OCI-LY7 (cell line): ENCODE results near the gene FOXR1. TPM values are rescaled to one million over a fixed set of nuclear protein-coding genes. Genes with fewer than 3 reads are reported as not detected.

Experiments
- BruUV-seq: library from RNA; stranded (reverse); fragments of 400-500 nt; replicated peaks from 2 replicates; lab custom pipeline; 2021; lab: Mats Ljungman, UMichigan
- CTCF ChIA-PET: fragments of 300-600 bp; sonication (Branson Sonifier 250); formaldehyde crosslinking; loops from one replicate; lab custom pipeline; 2022; ENCODE audit warnings: antibody characterized with exemption; ENCODE audit not compliant: unreplicated experiment; lab: Charles Lee
- POLR2A ChIA-PET: fragments of 300-600 bp; sonication (Branson Sonifier 250); formaldehyde crosslinking; loops from one replicate; lab custom pipeline; 2022; ENCODE audit warnings: antibody characterized with exemption; lab: Charles Lee
- DNase-seq: peaks from one replicate; pipeline ENCODE4 v3.0.0-alpha.2; 2015; ENCODE audit warnings: low spot score
- H2AFZ ChIP-seq: fragments of 200-600 bp; sonication (generic), shearing (Covaris generic); 2 replicates; pipeline ENCODE4 v1.6.1; 2014; ENCODE audit warnings: mild to moderate bottlenecking, antibody characterized with exemption, low read length, moderate library complexity
- H3K27ac ChIP-seq: fragments of 200-600 bp; sonication (generic); 2 replicates; pipeline ENCODE4 v1.5.1; 2014; ENCODE audit warnings: mixed run types, low read depth, mild to moderate bottlenecking, moderate library complexity, low read length, inconsistent platforms; ENCODE audit not compliant: poor library complexity, severe bottlenecking
- H3K36me3 ChIP-seq: fragments of 200-600 bp; sonication (generic); 2 replicates; pipeline ENCODE4 v1.6.1; 2014; ENCODE audit warnings: mild to moderate bottlenecking, antibody characterized with exemption, low read length, moderate library complexity, mixed read lengths; ENCODE audit not compliant: insufficient read depth
- H3K4me1 ChIP-seq: fragments of 200-600 bp; sonication (generic); 2 replicates; pipeline ENCODE4 v1.5.1; 2014; ENCODE audit warnings: mild to moderate bottlenecking, low read length; ENCODE audit not compliant: insufficient read depth, poor library complexity, severe bottlenecking
- H3K4me2 ChIP-seq: fragments of 200-600 bp; sonication (generic); 2 replicates; pipeline ENCODE4 v1.6.1; 2014; ENCODE audit warnings: mild to moderate bottlenecking, low read length
- H3K4me3 ChIP-seq: fragments of 200-600 bp; sonication (generic); 2 replicates; pipeline ENCODE4 v1.5.1; 2014; ENCODE audit warnings: mild to moderate bottlenecking, low read depth, low read length; ENCODE audit not compliant: poor library complexity, severe bottlenecking
- H3K79me2 ChIP-seq: fragments of 200-600 bp; sonication (generic); 2 replicates; pipeline ENCODE4 v1.6.1; 2016; ENCODE audit warnings: low read depth, mild to moderate bottlenecking, low read length, moderate library complexity, mixed read lengths; ENCODE audit not compliant: insufficient read depth
- H3K9me2 ChIP-seq: fragments of 200-600 bp; sonication (generic); 2 replicates; pipeline ENCODE4 v1.6.1; 2016; ENCODE audit warnings: mild to moderate bottlenecking, low read length, mixed read lengths; ENCODE audit not compliant: insufficient read depth
- H3K9me3 ChIP-seq: fragments of 200-600 bp; sonication (generic); 2 replicates; pipeline ENCODE4 v1.6.1; 2014; ENCODE audit warnings: mild to moderate bottlenecking, mixed run types, low read length, mixed read lengths
- H4K20me1 ChIP-seq: fragments of 200-600 bp; sonication (generic); 2 replicates; pipeline ENCODE4 v1.6.1; 2014; ENCODE audit warnings: mild to moderate bottlenecking, antibody characterized with exemption, low read length, moderate library complexity, mixed read lengths; ENCODE audit not compliant: insufficient read depth
- CTCF ChIP-seq: fragments of 200-600 bp; sonication (generic); conservative IDR thresholded peaks from 2 replicates; pipeline ENCODE4 v1.5.1; 2014; ENCODE audit warnings: mild to moderate bottlenecking, antibody characterized with exemption, low read length, moderate library complexity, mixed read lengths
- EZH2phosphoT487 ChIP-seq: fragments of 200-600 bp; sonication (generic); IDR thresholded peaks from 2 replicates; pipeline ENCODE4 v1.6.1; 2018; ENCODE audit warnings: low read depth, borderline replicate concordance, mild to moderate bottlenecking, mixed run types, antibody characterized with exemption, low read length, moderate library complexity, mixed read lengths
- intact Hi-C: fragments of 100-400 bp; cut with micrococcal nuclease; formaldehyde crosslinking; loops from one replicate; pipeline ENCODE4 v1.10.0; 2022; ENCODE audit not compliant: unreplicated experiment
- total RNA-seq, 2 experiments: library from RNA; depleted of rRNA in 1 of 2; stranded (reverse); fragments of >200 nt in 1 of 2; shearing (Covaris generic) in 1 of 2; gene quantifications; 2 replicates each; pipeline ENCODE4 v1.2.3, GENCODE V29; 2014 to 2022

Gene FOXR1
- total RNA-seq, 2 experiments from 2014 or later, result not detected

- no peak overlapping the region for H3K4me2 ChIP-seq
- intact Hi-C loops, result no loop called here
- H4K20me1 ChIP-seq, result no peaks in the 10 kb centered on the region
- H3K36me3 ChIP-seq, result no peaks in the 10 kb centered on the region
- peaks cover 38% of the 10 kb centered on the region for H3K4me1 ChIP-seq
- no peaks in the 10 kb centered on the region for H3K79me2 ChIP-seq
- no TSS peak for BruUV-seq
- H3K4me3 ChIP-seq, result no peak overlapping the region
- H3K27ac ChIP-seq, result no peak overlapping the region
- TF ChIP-seq CTCF (no peak), EZH2phosphoT487 (no peak)
- ChIA-PET CTCF (interaction anchor here (3.2 kb wide), 1 partner anchor 18 kb away, joined by 31 read pairs; no protein-coding TSS in a partner anchor), POLR2A (no interaction called here)
- DNase-seq, result no peak
- H2AFZ ChIP-seq, result no peak overlapping the region
- no peaks in the 10 kb centered on the region for H3K9me3 ChIP-seq
- H3K9me2 ChIP-seq, result no peaks in the 10 kb centered on the region
Observed at GRCh38 chr11:118931571-118931970, 40.0 kb upstream of the FOXR1 start.

- intact Hi-C loops, result no loop called here
- Histone ChIP-seq H4K20me1 (no peaks in the 10 kb centered on the region), H3K4me3 (no peak overlapping the region), H2AFZ (no peak overlapping the region), H3K79me2 (no peaks in the 10 kb centered on the region), H3K9me2 (no peaks in the 10 kb centered on the region), H3K4me1 (peaks cover 28% of the 10 kb centered on the region), H3K4me2 (no peak overlapping the region), H3K27ac (no peak overlapping the region), H3K36me3 (no peaks in the 10 kb centered on the region), H3K9me3 (no peaks in the 10 kb centered on the region)
- POLR2A ChIA-PET, result interaction anchor here (0.5 to 0.7 kb wide), 3 partner anchors 20 to 149 kb away, joined by 3 to 4 read pairs (median 3); no protein-coding TSS in a partner anchor
- no peak for DNase-seq
- CTCF ChIA-PET, result no interaction called here
- no TSS peak for BruUV-seq
- TF ChIP-seq CTCF, result no peak
- no peak for TF ChIP-seq EZH2phosphoT487
Observed at GRCh38 chr11:118933486-118933885, 38.1 kb upstream of the FOXR1 start.

- no TSS peak for BruUV-seq
- Histone ChIP-seq H3K27ac (no peak overlapping the region), H3K9me2 (no peaks in the 10 kb centered on the region), H2AFZ (no peak overlapping the region), H4K20me1 (no peaks in the 10 kb centered on the region), H3K9me3 (no peaks in the 10 kb centered on the region), H3K79me2 (no peaks in the 10 kb centered on the region), H3K36me3 (no peaks in the 10 kb centered on the region), H3K4me2 (0 out of 2 replicates have a peak overlapping the region, but pooled peaks have one; percentile 14), H3K4me3 (no peak overlapping the region), H3K4me1 (peaks cover 36% of the 10 kb centered on the region)
- no peak for DNase-seq
- ChIA-PET POLR2A (interaction anchor here (0.7 to 1.2 kb wide), 8 partner anchors 19 to 342 kb away, joined by 3 to 7 read pairs (median 4); partner anchors contain the start of gene CXCR5), CTCF (interaction anchor here (1.0 kb wide), 1 partner anchor 246 kb away, joined by 7 read pairs; no protein-coding TSS in a partner anchor)
- intact Hi-C loops, result no loop called here
- TF ChIP-seq CTCF (no peak), EZH2phosphoT487 (no peak)
Observed at GRCh38 chr11:118935376-118935775, 36.2 kb upstream of the FOXR1 start.
